IPS-18c (cell line): ENCODE measurements around the gene NCAPG2.

ENCODE experiments used
- H3K4me3 ChIP-seq: 2 replicates; pipeline ENCODE4 v1.7.0; 2013; ENCODE audit warnings: low read depth, mild to moderate bottlenecking, low read length, moderate library complexity; ENCODE audit not compliant: insufficient read depth
- H3K9me3 ChIP-seq: one replicate; pipeline ENCODE4 v1.6.1; 2013; ENCODE audit warnings: mild to moderate bottlenecking, low read length, moderate library complexity; ENCODE audit not compliant: control insufficient read depth, insufficient read depth

The NCAPG2 gene, protein sequence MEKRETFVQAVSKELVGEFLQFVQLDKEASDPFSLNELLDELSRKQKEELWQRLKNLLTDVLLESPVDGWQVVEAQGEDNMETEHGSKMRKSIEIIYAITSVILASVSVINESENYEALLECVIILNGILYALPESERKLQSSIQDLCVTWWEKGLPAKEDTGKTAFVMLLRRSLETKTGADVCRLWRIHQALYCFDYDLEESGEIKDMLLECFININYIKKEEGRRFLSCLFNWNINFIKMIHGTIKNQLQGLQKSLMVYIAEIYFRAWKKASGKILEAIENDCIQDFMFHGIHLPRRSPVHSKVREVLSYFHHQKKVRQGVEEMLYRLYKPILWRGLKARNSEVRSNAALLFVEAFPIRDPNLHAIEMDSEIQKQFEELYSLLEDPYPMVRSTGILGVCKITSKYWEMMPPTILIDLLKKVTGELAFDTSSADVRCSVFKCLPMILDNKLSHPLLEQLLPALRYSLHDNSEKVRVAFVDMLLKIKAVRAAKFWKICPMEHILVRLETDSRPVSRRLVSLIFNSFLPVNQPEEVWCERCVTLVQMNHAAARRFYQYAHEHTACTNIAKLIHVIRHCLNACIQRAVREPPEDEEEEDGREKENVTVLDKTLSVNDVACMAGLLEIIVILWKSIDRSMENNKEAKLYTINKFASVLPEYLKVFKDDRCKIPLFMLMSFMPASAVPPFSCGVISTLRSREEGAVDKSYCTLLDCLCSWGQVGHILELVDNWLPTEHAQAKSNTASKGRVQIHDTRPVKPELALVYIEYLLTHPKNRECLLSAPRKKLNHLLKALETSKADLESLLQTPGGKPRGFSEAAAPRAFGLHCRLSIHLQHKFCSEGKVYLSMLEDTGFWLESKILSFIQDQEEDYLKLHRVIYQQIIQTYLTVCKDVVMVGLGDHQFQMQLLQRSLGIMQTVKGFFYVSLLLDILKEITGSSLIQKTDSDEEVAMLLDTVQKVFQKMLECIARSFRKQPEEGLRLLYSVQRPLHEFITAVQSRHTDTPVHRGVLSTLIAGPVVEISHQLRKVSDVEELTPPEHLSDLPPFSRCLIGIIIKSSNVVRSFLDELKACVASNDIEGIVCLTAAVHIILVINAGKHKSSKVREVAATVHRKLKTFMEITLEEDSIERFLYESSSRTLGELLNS

DNA sequence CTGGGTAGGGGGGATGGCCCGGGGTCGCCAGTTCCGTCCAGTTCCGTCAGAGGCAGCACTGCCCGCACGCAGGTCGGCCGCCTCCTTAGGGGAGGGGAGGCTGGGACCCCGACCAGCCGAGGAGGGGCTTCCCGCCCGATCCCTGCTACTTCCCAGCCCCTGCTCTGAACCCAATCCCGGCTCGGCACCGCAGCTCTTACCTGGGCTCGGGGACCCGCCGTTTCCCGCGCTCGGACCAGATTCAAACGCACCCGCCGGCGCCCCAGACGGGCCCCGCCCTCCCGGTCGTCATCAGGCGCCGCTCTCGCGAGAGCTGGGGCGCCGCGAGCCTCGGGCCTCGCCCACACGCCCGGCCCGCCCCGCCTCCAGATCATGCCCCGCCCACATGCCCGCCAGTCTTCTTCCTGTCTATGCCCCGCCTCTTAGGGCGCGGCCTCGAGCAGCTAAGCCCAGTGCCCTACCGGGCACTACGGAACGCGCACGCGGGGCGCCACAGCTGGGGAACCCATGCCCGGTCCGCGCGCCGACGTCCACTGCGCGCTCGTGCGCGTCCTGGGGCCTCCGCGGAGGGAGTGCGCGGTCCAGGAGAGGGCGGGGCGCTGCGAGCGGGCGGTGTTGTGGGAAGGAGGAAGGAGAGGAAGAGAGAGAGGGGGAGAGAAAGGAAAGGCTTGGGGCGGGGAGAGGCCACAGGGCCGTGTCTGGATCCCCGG lies at the start of gene NCAPG2:
Gene NCAPG2, minus strand, starts transcription at position 281 of the 710 bp plus-strand sequence. CDS start 2,905 bp downstream, outside the sequence.
- H3K4me3 ChIP-seq = peak within 1 kb of the TSS; percentile 94
- peaks cover 8% of the 10 kb centered on the region for H3K9me3 ChIP-seq

DNA sequence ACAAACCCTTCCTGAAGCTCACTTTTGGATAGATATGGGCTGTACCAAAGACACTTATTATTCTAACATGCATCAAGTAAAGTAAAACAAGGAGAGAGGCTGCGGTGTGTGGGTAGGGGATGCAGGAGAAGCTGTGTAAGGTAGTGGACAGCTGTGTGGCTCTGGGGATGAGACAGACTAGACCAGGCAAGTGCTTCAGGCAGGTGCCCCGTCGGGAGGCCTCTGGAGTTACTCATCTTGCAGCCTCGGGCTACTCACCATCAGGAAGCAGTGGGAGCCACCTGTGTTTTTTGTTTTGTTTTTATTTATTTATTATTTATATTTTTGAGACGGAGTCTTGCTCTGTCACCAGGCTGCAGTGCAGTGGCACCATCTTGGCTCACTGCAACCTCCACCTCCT lies 49.3 kb upstream of the NCAPG2 start:
- Histone ChIP-seq H3K4me3 (no peak overlapping the region), H3K9me3 (no peaks in the 10 kb centered on the region)

- Histone ChIP-seq H3K4me3 (no peak overlapping the region), H3K9me3 (no peaks in the 10 kb centered on the region)
Measured at GRCh38 chr7:158751751-158752150, 47.1 kb upstream of the NCAPG2 start.

- Histone ChIP-seq H3K9me3 (no peaks in the 10 kb centered on the region), H3K4me3 (no peak overlapping the region)
Measured at GRCh38 chr7:158751199-158751598, 46.6 kb upstream of the NCAPG2 start.

DNA sequence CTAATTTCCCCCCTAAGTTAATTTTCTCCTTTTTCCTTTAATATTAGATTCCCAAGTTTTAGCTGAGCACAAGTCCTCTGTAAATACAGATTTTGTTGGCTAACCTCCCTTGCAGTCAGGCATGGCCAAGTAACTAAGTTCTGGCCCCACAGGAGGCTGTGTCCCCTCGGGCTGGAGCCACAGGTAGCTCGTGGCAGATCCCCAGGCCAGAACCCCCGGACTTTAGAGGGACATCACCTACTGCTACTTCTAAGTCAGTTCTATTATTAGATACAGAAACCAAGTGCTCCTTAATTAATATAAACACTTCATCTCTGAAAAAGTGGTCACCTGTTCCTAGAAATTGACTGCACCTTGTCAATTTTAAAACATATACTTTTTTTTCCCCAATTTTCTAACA lies 46.1 kb upstream of the NCAPG2 start:
- H3K4me3 ChIP-seq = no peak overlapping the region
- H3K9me3 ChIP-seq = no peaks in the 10 kb centered on the region

- H3K4me3 ChIP-seq = no peak overlapping the region
- no peaks in the 10 kb centered on the region for H3K9me3 ChIP-seq
Measured at GRCh38 chr7:158749396-158749795, 44.8 kb upstream of the NCAPG2 start.

- H3K4me3 ChIP-seq = no peak overlapping the region
- H3K9me3 ChIP-seq = no peaks in the 10 kb centered on the region
Measured at GRCh38 chr7:158748335-158748734, 43.7 kb upstream of the NCAPG2 start.

DNA sequence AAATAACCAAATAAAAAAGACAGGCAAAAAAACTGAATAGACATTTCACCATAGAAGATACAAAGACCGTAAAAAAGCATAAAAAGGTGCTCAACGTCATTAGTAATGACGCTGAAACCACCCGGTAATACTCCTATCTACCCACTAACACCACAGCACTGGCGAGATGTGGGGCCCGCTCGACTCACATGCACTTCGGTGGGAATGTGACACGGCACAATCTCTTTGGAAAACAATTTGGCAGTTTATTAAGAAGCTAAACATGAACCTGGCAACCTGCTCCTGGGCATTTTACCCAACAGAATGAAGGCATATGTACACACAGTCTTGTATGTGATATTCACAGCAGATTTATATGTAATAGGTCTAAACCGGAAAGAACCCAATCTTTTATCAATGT lies 42.8 kb upstream of the NCAPG2 start:
- no peak overlapping the region for H3K4me3 ChIP-seq
- H3K9me3 ChIP-seq = no peaks in the 10 kb centered on the region

DNA sequence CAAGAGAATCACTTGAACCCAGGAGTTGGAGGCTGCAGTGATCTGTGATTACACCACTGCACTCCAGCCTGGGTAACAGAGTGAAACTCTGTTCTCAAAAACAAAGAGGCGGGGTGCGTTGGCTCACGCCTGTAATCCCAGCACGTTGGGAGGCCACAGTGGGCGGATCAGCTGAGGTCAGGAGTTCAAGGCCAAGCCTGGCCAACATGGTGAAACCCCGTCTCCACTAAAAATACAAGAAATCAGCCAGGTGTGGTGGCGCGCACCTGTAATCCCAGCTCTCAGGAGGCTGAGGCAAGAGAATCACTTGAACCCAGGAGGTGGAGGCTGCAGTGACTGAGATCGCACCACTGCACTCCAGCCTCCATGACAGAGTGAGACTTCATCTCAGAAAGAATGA lies 42.4 kb upstream of the NCAPG2 start:
- Histone ChIP-seq H3K9me3 (no peaks in the 10 kb centered on the region), H3K4me3 (no peak overlapping the region)

DNA sequence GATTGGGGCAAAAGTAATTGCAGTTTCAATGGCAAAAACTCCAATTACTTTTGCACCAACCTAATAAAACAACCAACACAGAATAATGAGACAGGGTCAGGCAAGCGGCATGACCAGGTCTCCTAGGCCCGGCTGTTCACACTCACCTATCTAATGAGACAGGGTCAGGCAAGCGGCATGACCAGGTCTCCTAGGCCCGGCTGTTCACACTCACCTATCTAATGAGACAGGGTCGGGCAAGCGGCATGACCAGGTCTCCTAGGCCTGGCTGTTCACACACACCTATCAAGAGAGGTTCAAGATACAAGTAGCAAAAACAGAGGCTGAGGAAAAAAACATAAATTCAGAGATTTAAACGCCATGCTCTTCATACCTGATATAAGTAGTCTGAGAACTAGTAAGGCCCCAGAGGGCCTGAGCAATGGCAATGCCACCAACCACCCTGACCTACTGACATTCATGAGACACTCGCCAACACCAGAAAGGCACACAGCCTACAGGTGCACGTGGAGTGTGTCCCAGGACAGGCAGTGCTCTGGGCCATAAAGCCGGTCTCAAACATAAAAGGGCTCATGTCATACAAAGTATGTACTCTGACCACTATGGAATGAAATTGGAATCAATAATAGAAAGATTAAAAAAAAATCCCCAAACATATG lies 40.6 kb upstream of the NCAPG2 start:
- Histone ChIP-seq H3K4me3 (no peak overlapping the region), H3K9me3 (no peaks in the 10 kb centered on the region)

DNA sequence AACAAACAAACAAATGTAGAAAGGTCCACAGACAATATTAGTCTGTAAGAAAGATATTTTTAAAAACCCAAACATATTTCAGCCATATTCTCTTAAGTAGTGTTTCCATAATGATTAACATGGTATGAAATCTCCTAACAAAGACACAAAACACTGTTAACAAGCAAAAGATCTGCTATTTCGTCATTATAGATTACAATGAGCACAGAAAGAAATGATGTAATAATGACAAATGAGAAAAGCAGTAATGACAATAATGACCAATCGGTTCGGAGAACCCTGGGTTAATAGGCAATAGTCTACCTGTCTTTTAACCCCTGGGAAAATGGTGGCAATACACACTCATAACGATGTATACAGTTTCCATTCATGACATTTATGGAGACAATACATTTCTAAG lies 39.5 kb upstream of the NCAPG2 start:
- H3K4me3 ChIP-seq = no peak overlapping the region
- no peaks in the 10 kb centered on the region for H3K9me3 ChIP-seq

GRCh38 chr7:158743219-158743618 lies 38.6 kb upstream of the NCAPG2 start:
- H3K4me3 ChIP-seq = no peak overlapping the region
- no peaks in the 10 kb centered on the region for H3K9me3 ChIP-seq

DNA sequence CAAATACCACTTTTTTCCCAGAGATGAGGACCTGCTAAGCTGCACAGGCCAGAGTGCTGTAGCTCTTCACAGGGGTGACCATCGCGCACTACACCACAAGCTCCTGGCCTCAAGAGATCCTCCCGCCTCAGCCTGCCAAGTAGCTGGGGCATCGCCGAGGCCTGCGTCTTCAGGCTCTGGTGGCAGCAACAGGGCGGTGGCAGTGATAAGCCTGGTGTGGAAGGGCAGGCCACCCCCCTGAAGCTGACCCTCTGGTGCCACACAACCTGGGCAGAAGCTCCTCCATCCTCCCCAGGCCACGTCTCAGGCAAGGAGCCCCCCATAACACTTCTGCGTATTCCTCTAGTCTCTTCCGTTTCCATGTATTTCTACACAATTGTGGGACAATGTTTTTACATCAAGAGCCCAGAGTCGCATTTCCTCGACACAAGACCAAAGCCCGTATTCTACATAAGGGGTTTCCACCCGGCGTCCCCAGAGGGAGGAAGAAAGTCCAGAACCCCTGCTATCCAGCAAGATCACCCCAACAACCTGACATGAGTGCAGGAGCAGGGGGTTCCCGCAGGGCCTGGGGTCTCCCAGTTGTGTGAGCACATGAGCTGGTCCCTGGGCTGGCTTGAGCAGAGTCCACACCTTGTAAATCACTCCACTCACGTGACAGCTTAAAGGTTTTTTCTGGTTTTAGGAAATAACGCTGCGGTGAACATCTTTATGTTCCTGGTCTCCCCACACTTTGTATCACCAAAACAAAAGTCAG lies 37.6 kb upstream of the NCAPG2 start:
- H3K9me3 ChIP-seq = no peaks in the 10 kb centered on the region
- H3K4me3 ChIP-seq = no peak overlapping the region

DNA sequence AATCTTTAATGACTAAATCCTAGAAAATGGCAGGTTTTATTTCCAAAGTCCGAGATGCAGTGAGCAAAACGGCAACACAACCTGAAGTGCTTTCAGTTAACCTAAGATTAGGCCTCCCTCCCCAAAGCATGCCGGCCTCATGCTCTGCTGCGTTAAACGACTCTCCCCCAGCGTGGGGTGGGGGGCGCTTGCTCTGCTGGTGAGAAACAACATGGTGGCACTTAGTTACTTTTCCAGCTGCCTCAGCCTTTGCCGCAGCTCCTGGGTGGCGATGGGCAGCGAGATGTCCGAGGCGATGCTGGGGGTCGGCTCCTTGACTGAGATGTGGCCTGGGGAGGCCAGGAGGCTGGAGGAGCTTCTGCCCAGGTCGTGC lies 36.7 kb upstream of the NCAPG2 start:
- Histone ChIP-seq H3K4me3 (no peak overlapping the region), H3K9me3 (no peaks in the 10 kb centered on the region)

DNA sequence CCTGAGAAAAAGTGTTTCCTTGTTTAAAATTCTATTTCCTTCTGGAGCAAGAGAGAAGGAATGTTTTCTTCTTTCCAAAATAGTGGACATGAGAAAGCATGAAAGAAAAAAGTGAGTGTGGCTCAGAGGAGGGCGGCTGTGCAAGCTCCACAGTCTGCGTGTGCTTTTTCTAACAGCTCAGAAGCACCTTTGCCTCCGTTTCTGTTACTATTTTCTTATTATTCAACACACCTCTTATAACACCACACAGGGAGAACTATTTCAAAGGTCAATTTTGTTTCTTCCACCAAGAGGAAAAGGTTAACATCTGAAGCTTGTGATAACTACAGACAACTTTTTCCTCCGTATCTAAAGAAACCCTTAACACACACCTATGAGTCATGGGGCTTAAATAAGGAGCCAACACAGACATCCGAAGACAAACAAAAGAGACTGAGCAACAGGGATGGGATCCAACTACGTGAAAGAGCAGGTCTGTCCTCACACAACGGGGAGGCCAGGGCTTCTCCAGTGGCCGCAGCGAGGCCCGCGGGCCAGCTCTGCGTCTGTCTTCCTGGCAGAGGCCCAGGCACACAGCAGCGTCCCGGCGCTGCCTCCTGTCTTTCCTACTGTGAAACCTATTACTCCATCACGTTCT lies 36.2 kb upstream of the NCAPG2 start:
- H3K9me3 ChIP-seq = no peaks in the 10 kb centered on the region
- H3K4me3 ChIP-seq = no peak overlapping the region
